HEK293 (cell line): Measurements from ENCODE around the gene METTL23.

ENCODE experiments used
- YY1 ChIP-seq: fragments of 450-650 bp; formaldehyde crosslinking; IDR thresholded peaks from 2 replicates; pipeline ENCODE4 v1.5.1; 2018; ENCODE audit warnings: missing biosample characterization, missing genetic modification characterization
- ZBTB1 ChIP-seq: fragments of 450-650 bp; formaldehyde crosslinking; IDR thresholded peaks from 2 replicates; pipeline ENCODE4 v1.5.1; 2016; ENCODE audit warnings: missing biosample characterization, missing genetic modification characterization
- ZBTB21 ChIP-seq: fragments of 450-650 bp; formaldehyde crosslinking; IDR thresholded peaks from 2 replicates; pipeline ENCODE4 v1.5.1; 2017; ENCODE audit warnings: missing biosample characterization, missing genetic modification characterization
- ZNF24 ChIP-seq: fragments of 450-650 bp; formaldehyde crosslinking; IDR thresholded peaks from 2 replicates; pipeline ENCODE4 v1.5.1; 2016; ENCODE audit warnings: missing biosample characterization, missing genetic modification characterization
- ZNF423 ChIP-seq: fragments of 450-650 bp; formaldehyde crosslinking; IDR thresholded peaks from 2 replicates; pipeline ENCODE4 v1.5.1; 2016; ENCODE audit warnings: missing biosample characterization, missing genetic modification characterization
- ZNF510 ChIP-seq: fragments of 450-650 bp; formaldehyde crosslinking; IDR thresholded peaks from 2 replicates; pipeline ENCODE4 v1.5.1; 2018; ENCODE audit warnings: mild to moderate bottlenecking, missing genetic modification characterization, missing biosample characterization; ENCODE audit not compliant: insufficient replicate concordance
- ZNF837 ChIP-seq: fragments of 450-650 bp; formaldehyde crosslinking; IDR thresholded peaks from 2 replicates; pipeline ENCODE4 v1.5.1; 2016; ENCODE audit warnings: missing biosample characterization, missing genetic modification characterization
- TF ChIP-seq, protein P1 (sequence below): fragments of 450-650 bp; formaldehyde crosslinking; IDR thresholded peaks from 2 replicates; pipeline ENCODE4 v1.5.1; 2016; ENCODE audit warnings: missing biosample characterization, missing genetic modification characterization
- TF ChIP-seq, protein P2 (sequence below): fragments of 450-650 bp; formaldehyde crosslinking; IDR thresholded peaks from 2 replicates; pipeline ENCODE4 v1.5.1; 2016; ENCODE audit warnings: missing biosample characterization, missing genetic modification characterization
- TF ChIP-seq, protein P3 (sequence below): fragments of 450-650 bp; formaldehyde crosslinking; optimal IDR thresholded peaks from 2 replicates; pipeline ENCODE3; 2016; ENCODE audit warnings: missing biosample characterization, mild to moderate bottlenecking, missing genetic modification characterization
- TF ChIP-seq, protein P4 (sequence below): fragments of 450-650 bp; formaldehyde crosslinking; conservative IDR thresholded peaks from 2 replicates; pipeline ENCODE4 v1.5.1; 2016; ENCODE audit warnings: low read depth, missing biosample characterization, missing genetic modification characterization
- TF ChIP-seq, protein P5 (sequence below): fragments of 450-650 bp; formaldehyde crosslinking; IDR thresholded peaks from 2 replicates; pipeline ENCODE4 v1.5.1; 2016; ENCODE audit warnings: missing biosample characterization, missing genetic modification characterization

DNA sequence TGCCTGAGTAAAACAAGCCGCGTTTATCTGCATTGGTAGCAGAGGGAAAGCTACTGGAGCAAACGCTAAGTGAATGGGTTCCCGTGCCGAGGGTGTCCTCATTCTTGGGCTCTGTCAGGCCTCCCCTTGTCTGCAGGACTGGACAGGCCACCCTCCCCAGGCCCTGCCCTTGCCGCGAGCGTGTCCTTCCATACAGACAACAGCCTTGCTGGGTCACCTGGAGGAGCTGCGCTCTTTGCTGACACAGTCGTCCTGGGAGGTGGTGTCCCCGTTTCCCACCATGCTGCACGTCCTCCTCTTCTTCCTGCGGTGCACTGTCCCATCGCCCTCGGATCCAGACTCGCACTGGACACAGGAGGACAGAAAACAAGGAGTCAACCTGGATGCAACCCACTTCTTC lies 8.1 kb upstream of the METTL23 start:
- TF ChIP-seq ZNF423 (tag by site-specific recombination) (no peak), YY1 (tag by site-specific recombination) (no peak), ZNF24 (tag by site-specific recombination) (no peak), ZBTB21 (no peak), ZNF510 (tag by site-specific recombination) (no peak), ZBTB1 (tag by site-specific recombination) (no peak), ZNF837 (tag by site-specific recombination) (no peak)
- TF ChIP-seq, protein P1, sequence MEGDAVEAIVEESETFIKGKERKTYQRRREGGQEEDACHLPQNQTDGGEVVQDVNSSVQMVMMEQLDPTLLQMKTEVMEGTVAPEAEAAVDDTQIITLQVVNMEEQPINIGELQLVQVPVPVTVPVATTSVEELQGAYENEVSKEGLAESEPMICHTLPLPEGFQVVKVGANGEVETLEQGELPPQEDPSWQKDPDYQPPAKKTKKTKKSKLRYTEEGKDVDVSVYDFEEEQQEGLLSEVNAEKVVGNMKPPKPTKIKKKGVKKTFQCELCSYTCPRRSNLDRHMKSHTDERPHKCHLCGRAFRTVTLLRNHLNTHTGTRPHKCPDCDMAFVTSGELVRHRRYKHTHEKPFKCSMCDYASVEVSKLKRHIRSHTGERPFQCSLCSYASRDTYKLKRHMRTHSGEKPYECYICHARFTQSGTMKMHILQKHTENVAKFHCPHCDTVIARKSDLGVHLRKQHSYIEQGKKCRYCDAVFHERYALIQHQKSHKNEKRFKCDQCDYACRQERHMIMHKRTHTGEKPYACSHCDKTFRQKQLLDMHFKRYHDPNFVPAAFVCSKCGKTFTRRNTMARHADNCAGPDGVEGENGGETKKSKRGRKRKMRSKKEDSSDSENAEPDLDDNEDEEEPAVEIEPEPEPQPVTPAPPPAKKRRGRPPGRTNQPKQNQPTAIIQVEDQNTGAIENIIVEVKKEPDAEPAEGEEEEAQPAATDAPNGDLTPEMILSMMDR (tag by site-specific recombination) = no peak
- TF ChIP-seq, protein P2, sequence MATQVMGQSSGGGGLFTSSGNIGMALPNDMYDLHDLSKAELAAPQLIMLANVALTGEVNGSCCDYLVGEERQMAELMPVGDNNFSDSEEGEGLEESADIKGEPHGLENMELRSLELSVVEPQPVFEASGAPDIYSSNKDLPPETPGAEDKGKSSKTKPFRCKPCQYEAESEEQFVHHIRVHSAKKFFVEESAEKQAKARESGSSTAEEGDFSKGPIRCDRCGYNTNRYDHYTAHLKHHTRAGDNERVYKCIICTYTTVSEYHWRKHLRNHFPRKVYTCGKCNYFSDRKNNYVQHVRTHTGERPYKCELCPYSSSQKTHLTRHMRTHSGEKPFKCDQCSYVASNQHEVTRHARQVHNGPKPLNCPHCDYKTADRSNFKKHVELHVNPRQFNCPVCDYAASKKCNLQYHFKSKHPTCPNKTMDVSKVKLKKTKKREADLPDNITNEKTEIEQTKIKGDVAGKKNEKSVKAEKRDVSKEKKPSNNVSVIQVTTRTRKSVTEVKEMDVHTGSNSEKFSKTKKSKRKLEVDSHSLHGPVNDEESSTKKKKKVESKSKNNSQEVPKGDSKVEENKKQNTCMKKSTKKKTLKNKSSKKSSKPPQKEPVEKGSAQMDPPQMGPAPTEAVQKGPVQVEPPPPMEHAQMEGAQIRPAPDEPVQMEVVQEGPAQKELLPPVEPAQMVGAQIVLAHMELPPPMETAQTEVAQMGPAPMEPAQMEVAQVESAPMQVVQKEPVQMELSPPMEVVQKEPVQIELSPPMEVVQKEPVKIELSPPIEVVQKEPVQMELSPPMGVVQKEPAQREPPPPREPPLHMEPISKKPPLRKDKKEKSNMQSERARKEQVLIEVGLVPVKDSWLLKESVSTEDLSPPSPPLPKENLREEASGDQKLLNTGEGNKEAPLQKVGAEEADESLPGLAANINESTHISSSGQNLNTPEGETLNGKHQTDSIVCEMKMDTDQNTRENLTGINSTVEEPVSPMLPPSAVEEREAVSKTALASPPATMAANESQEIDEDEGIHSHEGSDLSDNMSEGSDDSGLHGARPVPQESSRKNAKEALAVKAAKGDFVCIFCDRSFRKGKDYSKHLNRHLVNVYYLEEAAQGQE (tag by site-specific recombination) = no peak
- TF ChIP-seq, protein P3, sequence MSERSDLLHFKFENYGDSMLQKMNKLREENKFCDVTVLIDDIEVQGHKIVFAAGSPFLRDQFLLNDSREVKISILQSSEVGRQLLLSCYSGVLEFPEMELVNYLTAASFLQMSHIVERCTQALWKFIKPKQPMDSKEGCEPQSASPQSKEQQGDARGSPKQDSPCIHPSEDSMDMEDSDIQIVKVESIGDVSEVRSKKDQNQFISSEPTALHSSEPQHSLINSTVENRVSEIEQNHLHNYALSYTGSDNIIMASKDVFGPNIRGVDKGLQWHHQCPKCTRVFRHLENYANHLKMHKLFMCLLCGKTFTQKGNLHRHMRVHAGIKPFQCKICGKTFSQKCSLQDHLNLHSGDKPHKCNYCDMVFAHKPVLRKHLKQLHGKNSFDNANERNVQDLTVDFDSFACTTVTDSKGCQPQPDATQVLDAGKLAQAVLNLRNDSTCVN (tag by site-specific recombination) = no peak
- TF ChIP-seq, protein P4, sequence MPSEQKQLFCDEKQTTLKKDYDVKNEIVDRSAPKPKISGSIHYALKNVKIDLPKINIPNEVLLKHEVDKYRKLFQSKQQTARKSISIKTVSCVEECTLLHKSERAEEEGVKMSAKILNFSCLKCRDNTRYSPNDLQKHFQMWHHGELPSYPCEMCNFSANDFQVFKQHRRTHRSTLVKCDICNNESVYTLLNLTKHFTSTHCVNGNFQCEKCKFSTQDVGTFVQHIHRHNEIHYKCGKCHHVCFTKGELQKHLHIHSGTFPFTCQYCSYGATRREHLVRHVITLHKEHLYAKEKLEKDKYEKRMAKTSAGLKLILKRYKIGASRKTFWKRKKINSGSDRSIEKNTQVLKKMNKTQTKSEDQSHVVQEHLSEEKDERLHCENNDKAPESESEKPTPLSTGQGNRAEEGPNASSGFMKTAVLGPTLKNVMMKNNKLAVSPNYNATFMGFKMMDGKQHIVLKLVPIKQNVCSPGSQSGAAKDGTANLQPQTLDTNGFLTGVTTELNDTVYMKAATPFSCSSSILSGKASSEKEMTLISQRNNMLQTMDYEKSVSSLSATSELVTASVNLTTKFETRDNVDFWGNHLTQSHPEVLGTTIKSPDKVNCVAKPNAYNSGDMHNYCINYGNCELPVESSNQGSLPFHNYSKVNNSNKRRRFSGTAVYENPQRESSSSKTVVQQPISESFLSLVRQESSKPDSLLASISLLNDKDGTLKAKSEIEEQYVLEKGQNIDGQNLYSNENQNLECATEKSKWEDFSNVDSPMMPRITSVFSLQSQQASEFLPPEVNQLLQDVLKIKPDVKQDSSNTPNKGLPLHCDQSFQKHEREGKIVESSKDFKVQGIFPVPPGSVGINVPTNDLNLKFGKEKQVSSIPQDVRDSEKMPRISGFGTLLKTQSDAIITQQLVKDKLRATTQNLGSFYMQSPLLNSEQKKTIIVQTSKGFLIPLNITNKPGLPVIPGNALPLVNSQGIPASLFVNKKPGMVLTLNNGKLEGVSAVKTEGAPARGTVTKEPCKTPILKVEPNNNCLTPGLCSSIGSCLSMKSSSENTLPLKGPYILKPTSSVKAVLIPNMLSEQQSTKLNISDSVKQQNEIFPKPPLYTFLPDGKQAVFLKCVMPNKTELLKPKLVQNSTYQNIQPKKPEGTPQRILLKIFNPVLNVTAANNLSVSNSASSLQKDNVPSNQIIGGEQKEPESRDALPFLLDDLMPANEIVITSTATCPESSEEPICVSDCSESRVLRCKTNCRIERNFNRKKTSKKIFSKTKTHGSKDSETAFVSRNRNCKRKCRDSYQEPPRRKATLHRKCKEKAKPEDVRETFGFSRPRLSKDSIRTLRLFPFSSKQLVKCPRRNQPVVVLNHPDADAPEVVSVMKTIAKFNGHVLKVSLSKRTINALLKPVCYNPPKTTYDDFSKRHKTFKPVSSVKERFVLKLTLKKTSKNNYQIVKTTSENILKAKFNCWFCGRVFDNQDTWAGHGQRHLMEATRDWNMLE (tag by site-specific recombination) = no peak
- TF ChIP-seq, protein P5, sequence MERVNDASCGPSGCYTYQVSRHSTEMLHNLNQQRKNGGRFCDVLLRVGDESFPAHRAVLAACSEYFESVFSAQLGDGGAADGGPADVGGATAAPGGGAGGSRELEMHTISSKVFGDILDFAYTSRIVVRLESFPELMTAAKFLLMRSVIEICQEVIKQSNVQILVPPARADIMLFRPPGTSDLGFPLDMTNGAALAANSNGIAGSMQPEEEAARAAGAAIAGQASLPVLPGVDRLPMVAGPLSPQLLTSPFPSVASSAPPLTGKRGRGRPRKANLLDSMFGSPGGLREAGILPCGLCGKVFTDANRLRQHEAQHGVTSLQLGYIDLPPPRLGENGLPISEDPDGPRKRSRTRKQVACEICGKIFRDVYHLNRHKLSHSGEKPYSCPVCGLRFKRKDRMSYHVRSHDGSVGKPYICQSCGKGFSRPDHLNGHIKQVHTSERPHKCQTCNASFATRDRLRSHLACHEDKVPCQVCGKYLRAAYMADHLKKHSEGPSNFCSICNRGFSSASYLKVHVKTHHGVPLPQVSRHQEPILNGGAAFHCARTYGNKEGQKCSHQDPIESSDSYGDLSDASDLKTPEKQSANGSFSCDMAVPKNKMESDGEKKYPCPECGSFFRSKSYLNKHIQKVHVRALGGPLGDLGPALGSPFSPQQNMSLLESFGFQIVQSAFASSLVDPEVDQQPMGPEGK (tag by site-specific recombination) = no peak
